ENCODE measurements around the gene MACROD2. TPM values are rescaled to one million over a fixed set of nuclear protein-coding genes. Genes with fewer than 3 reads are reported as not detected.

MACROD2 gene
- total and polyA plus RNA-seq, 2 experiments from 2014 or later = 2.8 to 4.3 TPM

DNA sequence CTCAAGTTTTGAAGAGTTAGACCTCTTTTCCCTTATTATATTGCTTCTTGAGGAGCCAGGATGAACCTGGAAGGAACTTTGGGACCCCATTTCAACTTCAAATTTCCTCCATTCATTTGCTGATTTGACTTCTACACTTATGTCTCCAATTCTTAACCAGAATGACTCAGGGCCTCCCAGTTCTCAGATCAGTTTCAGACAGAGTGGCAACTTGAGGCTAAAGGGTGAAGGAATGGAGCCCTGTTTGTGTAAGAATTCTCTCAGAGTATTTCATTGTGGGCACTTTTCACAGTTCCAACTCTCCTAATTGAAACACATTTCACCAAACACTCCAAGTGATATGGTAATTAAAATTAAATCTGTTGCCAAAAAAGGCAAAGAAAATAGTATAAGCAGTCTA, 451.1 kb downstream of the MACROD2 start:
- Histone ChIP-seq H3K27me3 (ENCODE audit: insufficient read depth) (no peaks in the 10 kb centered on the region), H2AFZ (no peak overlapping the region), H3K4me2 (peak overlapping the region; percentile 21; the same call in 1 of the 2 replicates), H3K4me3 (no peak overlapping the region), H3F3A (replicated peaks; ENCODE audit: low read depth) (no peaks in the 10 kb centered on the region), H3K4me1 (ENCODE audit: insufficient read depth) (no peaks in the 10 kb centered on the region; the same call in 1 of the 2 replicates), H3K27ac (ENCODE audit: low read depth) (no peak overlapping the region), H3K36me3 (ENCODE audit: insufficient read depth) (no peaks in the 10 kb centered on the region), H3K79me2 (replicated peaks; ENCODE audit: insufficient read depth) (no peaks in the 10 kb centered on the region), H4K20me1 (replicated peaks; ENCODE audit: insufficient read depth) (no peaks in the 10 kb centered on the region), H3K9me2 (ENCODE audit: insufficient read depth) (0 out of 2 replicates have a peak, but pooled peaks cover 8% of the 10 kb centered on the region)
- no peaks in the 10 kb centered on the region for H3K27me3 Mint-ChIP-seq (ENCODE audit: insufficient read depth, low read depth, poor library complexity)
- no peak for ATAC-seq
- no peak overlapping the region for H3K4me3 Mint-ChIP-seq
- H3K4me1 Mint-ChIP-seq = peaks cover 6% of the 10 kb centered on the region; the same call in 2 of the 3 replicates
- H3K27ac Mint-ChIP-seq = peak overlapping the region; percentile 23; the same call in 1 of the 2 replicates
- H3K9me3 Mint-ChIP-seq = no peaks in the 10 kb centered on the region
- H3K36me3 Mint-ChIP-seq (ENCODE audit: low read depth) = peaks cover 1% of the 10 kb centered on the region; the same call in 2 of the 3 replicates
- no peak for DNase-seq (ENCODE audit: low spot score)
- no peak for TF ChIP-seq JUNB (IDR thresholded peaks at IDR 0.05; ENCODE audit: unreplicated experiment)
- no peak for TF ChIP-seq POLR2AphosphoS5 (IDR thresholded peaks at IDR 0.05; ENCODE audit: low read depth)
- TF ChIP-seq, protein P1, sequence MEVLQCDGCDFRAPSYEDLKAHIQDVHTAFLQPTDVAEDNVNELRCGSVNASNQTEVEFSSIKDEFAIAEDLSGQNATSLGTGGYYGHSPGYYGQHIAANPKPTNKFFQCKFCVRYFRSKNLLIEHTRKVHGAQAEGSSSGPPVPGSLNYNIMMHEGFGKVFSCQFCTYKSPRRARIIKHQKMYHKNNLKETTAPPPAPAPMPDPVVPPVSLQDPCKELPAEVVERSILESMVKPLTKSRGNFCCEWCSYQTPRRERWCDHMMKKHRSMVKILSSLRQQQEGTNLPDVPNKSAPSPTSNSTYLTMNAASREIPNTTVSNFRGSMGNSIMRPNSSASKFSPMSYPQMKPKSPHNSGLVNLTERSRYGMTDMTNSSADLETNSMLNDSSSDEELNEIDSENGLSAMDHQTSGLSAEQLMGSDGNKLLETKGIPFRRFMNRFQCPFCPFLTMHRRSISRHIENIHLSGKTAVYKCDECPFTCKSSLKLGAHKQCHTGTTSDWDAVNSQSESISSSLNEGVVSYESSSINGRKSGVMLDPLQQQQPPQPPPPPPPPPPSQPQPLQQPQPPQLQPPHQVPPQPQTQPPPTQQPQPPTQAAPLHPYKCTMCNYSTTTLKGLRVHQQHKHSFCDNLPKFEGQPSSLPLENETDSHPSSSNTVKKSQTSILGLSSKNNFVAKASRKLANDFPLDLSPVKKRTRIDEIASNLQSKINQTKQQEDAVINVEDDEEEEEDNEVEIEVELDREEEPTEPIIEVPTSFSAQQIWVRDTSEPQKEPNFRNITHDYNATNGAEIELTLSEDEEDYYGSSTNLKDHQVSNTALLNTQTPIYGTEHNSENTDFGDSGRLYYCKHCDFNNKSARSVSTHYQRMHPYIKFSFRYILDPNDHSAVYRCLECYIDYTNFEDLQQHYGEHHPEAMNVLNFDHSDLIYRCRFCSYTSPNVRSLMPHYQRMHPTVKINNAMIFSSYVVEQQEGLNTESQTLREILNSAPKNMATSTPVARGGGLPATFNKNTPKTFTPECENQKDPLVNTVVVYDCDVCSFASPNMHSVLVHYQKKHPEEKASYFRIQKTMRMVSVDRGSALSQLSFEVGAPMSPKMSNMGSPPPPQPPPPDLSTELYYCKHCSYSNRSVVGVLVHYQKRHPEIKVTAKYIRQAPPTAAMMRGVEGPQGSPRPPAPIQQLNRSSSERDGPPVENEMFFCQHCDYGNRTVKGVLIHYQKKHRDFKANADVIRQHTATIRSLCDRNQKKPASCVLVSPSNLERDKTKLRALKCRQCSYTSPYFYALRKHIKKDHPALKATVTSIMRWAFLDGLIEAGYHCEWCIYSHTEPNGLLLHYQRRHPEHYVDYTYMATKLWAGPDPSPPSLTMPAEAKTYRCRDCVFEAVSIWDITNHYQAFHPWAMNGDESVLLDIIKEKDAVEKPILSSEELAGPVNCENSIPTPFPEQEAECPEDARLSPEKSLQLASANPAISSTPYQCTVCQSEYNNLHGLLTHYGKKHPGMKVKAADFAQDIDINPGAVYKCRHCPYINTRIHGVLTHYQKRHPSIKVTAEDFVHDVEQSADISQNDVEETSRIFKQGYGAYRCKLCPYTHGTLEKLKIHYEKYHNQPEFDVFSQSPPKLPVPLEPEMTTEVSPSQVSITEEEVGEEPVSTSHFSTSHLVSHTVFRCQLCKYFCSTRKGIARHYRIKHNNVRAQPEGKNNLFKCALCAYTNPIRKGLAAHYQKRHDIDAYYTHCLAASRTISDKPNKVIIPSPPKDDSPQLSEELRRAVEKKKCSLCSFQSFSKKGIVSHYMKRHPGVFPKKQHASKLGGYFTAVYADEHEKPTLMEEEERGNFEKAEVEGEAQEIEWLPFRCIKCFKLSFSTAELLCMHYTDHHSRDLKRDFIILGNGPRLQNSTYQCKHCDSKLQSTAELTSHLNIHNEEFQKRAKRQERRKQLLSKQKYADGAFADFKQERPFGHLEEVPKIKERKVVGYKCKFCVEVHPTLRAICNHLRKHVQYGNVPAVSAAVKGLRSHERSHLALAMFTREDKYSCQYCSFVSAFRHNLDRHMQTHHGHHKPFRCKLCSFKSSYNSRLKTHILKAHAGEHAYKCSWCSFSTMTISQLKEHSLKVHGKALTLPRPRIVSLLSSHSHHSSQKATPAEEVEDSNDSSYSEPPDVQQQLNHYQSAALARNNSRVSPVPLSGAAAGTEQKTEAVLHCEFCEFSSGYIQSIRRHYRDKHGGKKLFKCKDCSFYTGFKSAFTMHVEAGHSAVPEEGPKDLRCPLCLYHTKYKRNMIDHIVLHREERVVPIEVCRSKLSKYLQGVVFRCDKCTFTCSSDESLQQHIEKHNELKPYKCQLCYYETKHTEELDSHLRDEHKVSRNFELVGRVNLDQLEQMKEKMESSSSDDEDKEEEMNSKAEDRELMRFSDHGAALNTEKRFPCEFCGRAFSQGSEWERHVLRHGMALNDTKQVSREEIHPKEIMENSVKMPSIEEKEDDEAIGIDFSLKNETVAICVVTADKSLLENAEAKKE (CRISPR knock-in tag; IDR thresholded peaks at IDR 0.05) = no peak
- TF ChIP-seq CREB1 (CRISPR knock-in tag; IDR thresholded peaks at IDR 0.05; ENCODE audit: low read depth) = no peak
- no peak for TF ChIP-seq ZNF331 (CRISPR knock-in tag; IDR thresholded peaks at IDR 0.05; ENCODE audit: low read depth)
- TF ChIP-seq EZH2phosphoT487 (IDR thresholded peaks at IDR 0.05; ENCODE audit: unreplicated experiment) = no peak
- TF ChIP-seq, protein P2, sequence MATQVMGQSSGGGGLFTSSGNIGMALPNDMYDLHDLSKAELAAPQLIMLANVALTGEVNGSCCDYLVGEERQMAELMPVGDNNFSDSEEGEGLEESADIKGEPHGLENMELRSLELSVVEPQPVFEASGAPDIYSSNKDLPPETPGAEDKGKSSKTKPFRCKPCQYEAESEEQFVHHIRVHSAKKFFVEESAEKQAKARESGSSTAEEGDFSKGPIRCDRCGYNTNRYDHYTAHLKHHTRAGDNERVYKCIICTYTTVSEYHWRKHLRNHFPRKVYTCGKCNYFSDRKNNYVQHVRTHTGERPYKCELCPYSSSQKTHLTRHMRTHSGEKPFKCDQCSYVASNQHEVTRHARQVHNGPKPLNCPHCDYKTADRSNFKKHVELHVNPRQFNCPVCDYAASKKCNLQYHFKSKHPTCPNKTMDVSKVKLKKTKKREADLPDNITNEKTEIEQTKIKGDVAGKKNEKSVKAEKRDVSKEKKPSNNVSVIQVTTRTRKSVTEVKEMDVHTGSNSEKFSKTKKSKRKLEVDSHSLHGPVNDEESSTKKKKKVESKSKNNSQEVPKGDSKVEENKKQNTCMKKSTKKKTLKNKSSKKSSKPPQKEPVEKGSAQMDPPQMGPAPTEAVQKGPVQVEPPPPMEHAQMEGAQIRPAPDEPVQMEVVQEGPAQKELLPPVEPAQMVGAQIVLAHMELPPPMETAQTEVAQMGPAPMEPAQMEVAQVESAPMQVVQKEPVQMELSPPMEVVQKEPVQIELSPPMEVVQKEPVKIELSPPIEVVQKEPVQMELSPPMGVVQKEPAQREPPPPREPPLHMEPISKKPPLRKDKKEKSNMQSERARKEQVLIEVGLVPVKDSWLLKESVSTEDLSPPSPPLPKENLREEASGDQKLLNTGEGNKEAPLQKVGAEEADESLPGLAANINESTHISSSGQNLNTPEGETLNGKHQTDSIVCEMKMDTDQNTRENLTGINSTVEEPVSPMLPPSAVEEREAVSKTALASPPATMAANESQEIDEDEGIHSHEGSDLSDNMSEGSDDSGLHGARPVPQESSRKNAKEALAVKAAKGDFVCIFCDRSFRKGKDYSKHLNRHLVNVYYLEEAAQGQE (IDR thresholded peaks at IDR 0.05; ENCODE audit: unreplicated experiment) = no peak
- TF ChIP-seq, protein P3, sequence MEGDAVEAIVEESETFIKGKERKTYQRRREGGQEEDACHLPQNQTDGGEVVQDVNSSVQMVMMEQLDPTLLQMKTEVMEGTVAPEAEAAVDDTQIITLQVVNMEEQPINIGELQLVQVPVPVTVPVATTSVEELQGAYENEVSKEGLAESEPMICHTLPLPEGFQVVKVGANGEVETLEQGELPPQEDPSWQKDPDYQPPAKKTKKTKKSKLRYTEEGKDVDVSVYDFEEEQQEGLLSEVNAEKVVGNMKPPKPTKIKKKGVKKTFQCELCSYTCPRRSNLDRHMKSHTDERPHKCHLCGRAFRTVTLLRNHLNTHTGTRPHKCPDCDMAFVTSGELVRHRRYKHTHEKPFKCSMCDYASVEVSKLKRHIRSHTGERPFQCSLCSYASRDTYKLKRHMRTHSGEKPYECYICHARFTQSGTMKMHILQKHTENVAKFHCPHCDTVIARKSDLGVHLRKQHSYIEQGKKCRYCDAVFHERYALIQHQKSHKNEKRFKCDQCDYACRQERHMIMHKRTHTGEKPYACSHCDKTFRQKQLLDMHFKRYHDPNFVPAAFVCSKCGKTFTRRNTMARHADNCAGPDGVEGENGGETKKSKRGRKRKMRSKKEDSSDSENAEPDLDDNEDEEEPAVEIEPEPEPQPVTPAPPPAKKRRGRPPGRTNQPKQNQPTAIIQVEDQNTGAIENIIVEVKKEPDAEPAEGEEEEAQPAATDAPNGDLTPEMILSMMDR (conservative IDR thresholded peaks at IDR 0.05; ENCODE audit: low read depth in 2 of 2) = no peak
- TF ChIP-seq ZNF114 (CRISPR knock-in tag; IDR thresholded peaks at IDR 0.05) = no peak
- TF ChIP-seq EZH2 (IDR thresholded peaks at IDR 0.05; ENCODE audit: low read depth, unreplicated experiment) = no peak

Data from GM23338 (cell line).